IMR-90 (cell line): ENCODE measurements around the gene MICAL2. TPM values are rescaled to one million over a fixed set of nuclear protein-coding genes. Genes with fewer than 3 reads are reported as not detected.

Experiments used
- ATAC-seq: fragments of 200-7000 bp; cut with Tn5 transposase; 2 replicates; pipeline ENCODE4 v1.9.1; 2020; ENCODE audit warnings: low read depth, mild to moderate bottlenecking, moderate library complexity
- BruUV-seq: library from RNA; stranded (reverse); fragments of 400-500 nt; replicated peaks from 2 replicates; lab custom pipeline; 2021; lab: Mats Ljungman, UMichigan
- CTCF ChIA-PET: fragments of 300-600 bp; formaldehyde crosslinking; extraction: SDS; loops from one replicate; lab custom pipeline; 2021; ENCODE audit warnings: antibody characterized with exemption; lab: Yijun Ruan, JAX
- POLR2A ChIA-PET: fragments of 300-600 bp; sonication (Branson Sonifier 250); formaldehyde crosslinking; loops from one replicate; lab custom pipeline; 2022; ENCODE audit warnings: antibody characterized with exemption; ENCODE audit not compliant: unreplicated experiment; lab: Charles Lee
- DNase-seq: peaks from one replicate; pipeline ENCODE4 v3.0.0; 2013
- H2AFZ ChIP-seq: replicated peaks from 2 replicates; pipeline ENCODE3; 2013; ENCODE audit warnings: low read length, mild to moderate bottlenecking; ENCODE audit not compliant: poor library complexity
- H2AK5ac ChIP-seq: 2 replicates; pipeline ENCODE4 v1.6.1; 2013; ENCODE audit warnings: low read depth, low read length, inconsistent platforms
- H2AK9ac ChIP-seq: replicated peaks from 2 replicates; pipeline ENCODE3; 2013; ENCODE audit warnings: mild to moderate bottlenecking, low read depth, low read length, moderate library complexity; ENCODE audit not compliant: poor library complexity
- H2BK120ac ChIP-seq: 2 replicates; pipeline ENCODE4 v1.6.1; 2013; ENCODE audit warnings: low read depth, low read length, inconsistent platforms
- H2BK15ac ChIP-seq: 3 replicates; pipeline ENCODE4 v1.6.1; 2013; ENCODE audit warnings: low read depth, low read length, inconsistent platforms
- H2BK20ac ChIP-seq: 2 replicates; pipeline ENCODE4 v1.6.1; 2013; ENCODE audit warnings: low read depth, mild to moderate bottlenecking, inconsistent platforms, low read length, moderate library complexity
- H2BK5ac ChIP-seq: 2 replicates; pipeline ENCODE4 v1.6.1; 2013; ENCODE audit warnings: mild to moderate bottlenecking, low read depth, low read length, inconsistent platforms; ENCODE audit not compliant: poor library complexity, severe bottlenecking
- H3K14ac ChIP-seq: replicated peaks from 2 replicates; pipeline ENCODE4 v1.6.1; 2013; ENCODE audit warnings: low read depth, low read length, inconsistent platforms
- H3K18ac ChIP-seq: 2 replicates; pipeline ENCODE4 v1.6.1; 2013; ENCODE audit warnings: low read depth, low read length, control low read depth
- H3K23ac ChIP-seq: 2 replicates; pipeline ENCODE4 v1.6.1; 2013; ENCODE audit warnings: low read depth, low read length, inconsistent platforms
- H3K27ac ChIP-seq: 2 replicates; pipeline ENCODE4 v1.5.1; 2013; ENCODE audit warnings: mild to moderate bottlenecking, control low read depth, low read length; ENCODE audit not compliant: insufficient read depth
- H3K27me3 ChIP-seq: 2 replicates; pipeline ENCODE4 v1.6.1; 2013; ENCODE audit warnings: low read length; ENCODE audit not compliant: control insufficient read depth, insufficient read depth
- H3K36me3 ChIP-seq: 2 replicates; pipeline ENCODE4 v1.6.1; 2013; ENCODE audit warnings: low read length, mixed read lengths; ENCODE audit not compliant: control insufficient read depth, insufficient read depth
- H3K4ac ChIP-seq: 2 replicates; pipeline ENCODE4 v1.6.1; 2013; ENCODE audit warnings: low read depth, low read length, inconsistent platforms
- H3K4me1 ChIP-seq: 2 replicates; pipeline ENCODE4 v1.6.1; 2013; ENCODE audit warnings: low read length, mixed read lengths; ENCODE audit not compliant: control insufficient read depth, insufficient read depth
- H3K4me2 ChIP-seq: 2 replicates; pipeline ENCODE4 v1.6.1; 2013; ENCODE audit warnings: low read depth, mild to moderate bottlenecking, control low read depth, low read length, moderate library complexity
- H3K4me3 ChIP-seq: 2 replicates; pipeline ENCODE4 v1.5.1; 2013; ENCODE audit warnings: low read depth, mild to moderate bottlenecking, control low read depth, low read length, moderate library complexity; ENCODE audit not compliant: insufficient read depth
- H3K56ac ChIP-seq: 2 replicates; pipeline ENCODE4 v1.6.1; 2013; ENCODE audit warnings: low read length, inconsistent platforms; ENCODE audit not compliant: insufficient read depth; ENCODE audit errors: extremely low read depth
- H3K79me1 ChIP-seq, 2 experiments: 2 replicates each; pipeline ENCODE4 v1.6.1; 2013; ENCODE audit warnings: low read length in 2 of 2, inconsistent platforms in 1 of 2, low read depth in 1 of 2
- H3K9ac ChIP-seq: 2 replicates; pipeline ENCODE4 v1.6.1; 2013; ENCODE audit warnings: low read depth, low read length, control low read depth
- H3K9me1 ChIP-seq: 2 replicates; pipeline ENCODE4 v1.6.1; 2013; ENCODE audit warnings: low read length, inconsistent platforms; ENCODE audit not compliant: insufficient read depth
- H3K9me3 ChIP-seq: 2 replicates; pipeline ENCODE4 v1.6.1; 2013; ENCODE audit warnings: low read length; ENCODE audit not compliant: control insufficient read depth, insufficient read depth
- H4K20me1 ChIP-seq: 2 replicates; pipeline ENCODE4 v1.6.1; 2013; ENCODE audit warnings: low read length, inconsistent platforms; ENCODE audit not compliant: insufficient read depth
- H4K5ac ChIP-seq: 2 replicates; pipeline ENCODE4 v1.6.1; 2013; ENCODE audit warnings: mild to moderate bottlenecking, low read depth, low read length, control low read depth
- H4K8ac ChIP-seq, 2 experiments: 2 replicates each; pipeline ENCODE4 v1.6.1; 2013; ENCODE audit warnings: low read depth in 2 of 2, low read length in 2 of 2, control low read depth in 1 of 2, inconsistent platforms in 1 of 2
- H4K91ac ChIP-seq: 2 replicates; pipeline ENCODE4 v1.6.1; 2013; ENCODE audit warnings: low read depth, low read length, inconsistent platforms; ENCODE audit not compliant: insufficient read depth
- BHLHE40 ChIP-seq: fragments of 150-350 bp; IDR thresholded peaks from 2 replicates; pipeline ENCODE4 v1.6.1; 2016; ENCODE audit warnings: mild to moderate bottlenecking, low read depth, low read length
- CEBPB ChIP-seq: IDR thresholded peaks from 2 replicates; pipeline ENCODE4 v1.6.1; 2012; ENCODE audit warnings: low read depth, low read length, improper control_type of control experiment
- CTCF ChIP-seq: conservative IDR thresholded peaks from 2 replicates; pipeline ENCODE4 v1.5.1; 2012; ENCODE audit warnings: mild to moderate bottlenecking, low read depth, low read length, improper control_type of control experiment
- ELK1 ChIP-seq: fragments of 150-350 bp; IDR thresholded peaks from 2 replicates; pipeline ENCODE4 v1.6.1; 2016; ENCODE audit warnings: low read depth, mild to moderate bottlenecking, low read length, moderate library complexity, borderline replicate concordance
- FOS ChIP-seq: fragments of 150-350 bp; IDR thresholded peaks from 2 replicates; pipeline ENCODE4 v1.6.1; 2016; ENCODE audit warnings: low read depth, low read length
- MAFK ChIP-seq: IDR thresholded peaks from 2 replicates; pipeline ENCODE4 v1.6.1; 2012; ENCODE audit warnings: low read depth, low read length, improper control_type of control experiment
- MAZ ChIP-seq: IDR thresholded peaks from 2 replicates; pipeline ENCODE4 v1.6.1; 2012; ENCODE audit warnings: low read depth, mild to moderate bottlenecking, low read length, improper control_type of control experiment, moderate library complexity, borderline replicate concordance
- MXI1 ChIP-seq: IDR thresholded peaks from 2 replicates; pipeline ENCODE4 v1.6.1; 2012; ENCODE audit warnings: low read depth, mild to moderate bottlenecking, low read length, moderate library complexity, borderline replicate concordance
- POLR2A ChIP-seq: IDR thresholded peaks from 2 replicates; pipeline ENCODE4 v1.6.1; 2012; ENCODE audit warnings: mild to moderate bottlenecking, low read depth, low read length
- RAD21 ChIP-seq: IDR thresholded peaks from 2 replicates; pipeline ENCODE4 v1.6.1; 2012; ENCODE audit warnings: low read length, improper control_type of control experiment
- SMC3 ChIP-seq: fragments of 150-350 bp; IDR thresholded peaks from 2 replicates; pipeline ENCODE4 v1.6.1; 2016; ENCODE audit warnings: low read depth, mild to moderate bottlenecking, antibody characterized with exemption, low read length, moderate library complexity
- USF2 ChIP-seq: fragments of 150-350 bp; IDR thresholded peaks from 2 replicates; pipeline ENCODE4 v1.6.1; 2017; ENCODE audit warnings: mild to moderate bottlenecking, antibody characterized with exemption, low read length, low read depth
- WGBS, 2 experiments: methylation state at CpG; one replicate each; pipeline versions ENCODE4 v1.1.5 to v1.1.7; 2013; ENCODE audit warnings: missing lambda C conversion rate in 2 of 2; ENCODE audit not compliant: insufficient read length in 1 of 2; ENCODE audit errors: extremely low coverage in 2 of 2; 5-methylcytosine and 5-hydroxymethylcytosine counted together
- dilution Hi-C: fragments of 300-500 bp; cut with HindIII; formaldehyde crosslinking; loops from one replicate; pipeline ENCODE4 v1.14.3; 2018; ENCODE audit warnings: low sequenced_read_pairs; ENCODE audit not compliant: unreplicated experiment
- in situ Hi-C: fragments of 300-500 bp; cut with MboI; formaldehyde crosslinking; loops from 3 replicates; pipeline ENCODE4 v1.14.3; 2019; ENCODE audit warnings: low sequenced_read_pairs, inconsistent platforms, mixed read lengths
- intact Hi-C: fragments of 100-400 bp; cut with micrococcal nuclease; formaldehyde crosslinking; loops from 2 replicates; pipeline ENCODE4 v1.10.0; 2022
- polyA plus RNA-seq, 3 experiments: library from polyadenylated mRNA; depleted of rRNA; stranded (reverse); fragments of >200 nt; gene quantifications; 2 replicates each; pipeline ENCODE4 v1.2.3, GENCODE V29; 2012; ENCODE audit warnings: low replicate concordance in 1 of 3
- total RNA-seq: library from RNA; depleted of rRNA; stranded (reverse); fragments of >200 nt; gene quantifications from 2 replicates; pipeline ENCODE4 v1.2.3, GENCODE V29; 2012

The MICAL2 gene
- total and polyA plus RNA-seq, 2 of the 4 experiments (the other 2 are of a cell fraction) = 170 to 336 TPM

GRCh38 chr11:12200279-12200990 is 90.0 kb downstream of the MICAL2 start:
- peaks cover 35% of the 10 kb centered on the region for H3K4me1 ChIP-seq
- peak overlapping the region; percentile 96 for H3K4ac ChIP-seq
- intact Hi-C loops = loop anchor here (2.0 kb wide), 1 partner anchor 18 kb away; no protein-coding TSS in a partner anchor
- H4K91ac ChIP-seq = peak overlapping the region; percentile 91
- peak overlapping the region; percentile 85 for H3K23ac ChIP-seq
- WGBS, 2 experiments = 47% methylated on average over 3 of the region's 14 CpGs; no CpG with 5 or more reads in 1 of the 2 experiments
- H2AFZ ChIP-seq = peak overlapping the region; percentile 39
- peak overlapping the region; percentile 93 for H2AK9ac ChIP-seq
- H3K14ac ChIP-seq = peak overlapping the region; percentile 98
- H3K4me3 ChIP-seq = no peak overlapping the region
- peak; percentile 83 for DNase-seq
- peak overlapping the region; percentile 91 for H2BK120ac ChIP-seq
- peak overlapping the region; percentile 79 for H3K56ac ChIP-seq
- in situ Hi-C loops = no loop called here
- CTCF ChIA-PET = interaction anchor here (1.0 kb wide), 1 partner anchor 43 kb away, joined by 4 read pairs; no protein-coding TSS in a partner anchor
- peaks cover 37 to 85% of the 10 kb centered on the region in 2 experiments for H3K79me1 ChIP-seq
- TF ChIP-seq CTCF (no peak), CEBPB (no peak), ELK1 (no peak), MAFK (no peak), FOS (no peak), SMC3 (no peak), RAD21 (peak; percentile 6; the same call in 1 of the 2 replicates), USF2 (peak; percentile 89), POLR2A (no peak), MXI1 (no peak), BHLHE40 (peak; percentile 91), MAZ (peak; percentile 15; the same call in 1 of the 2 replicates)
- H3K27ac ChIP-seq = peak overlapping the region; percentile 87
- peak overlapping the region; percentile 74 for H3K18ac ChIP-seq
- H3K9ac ChIP-seq = peak overlapping the region; percentile 35; the same call in 1 of the 2 replicates
- peaks cover 3% of the 10 kb centered on the region; the same call in 1 of the 2 replicates for H4K20me1 ChIP-seq
- peak overlapping the region; percentile 64 to 90 for H4K8ac ChIP-seq
- no peaks in the 10 kb centered on the region for H3K27me3 ChIP-seq
- peak overlapping the region; percentile 35; the same call in 1 of the 2 replicates for H3K4me2 ChIP-seq
- peaks cover 40% of the 10 kb centered on the region for H3K9me1 ChIP-seq
- POLR2A ChIA-PET = interaction anchor here (0.6 kb wide), 1 partner anchor 29 kb away, joined by 4 read pairs; no protein-coding TSS in a partner anchor
- peak overlapping the region; percentile 98 for H2BK5ac ChIP-seq
- H2BK20ac ChIP-seq = peak overlapping the region; percentile 97
- H3K36me3 ChIP-seq = peaks cover 18% of the 10 kb centered on the region
- dilution Hi-C loops = no loop called here
- H3K9me3 ChIP-seq = no peaks in the 10 kb centered on the region
- H2AK5ac ChIP-seq = peak overlapping the region; percentile 96
- peak; percentile 43 for ATAC-seq
- H2BK15ac ChIP-seq = peak overlapping the region; percentile 68
- BruUV-seq = no TSS peak
- peak overlapping the region; percentile 50 for H4K5ac ChIP-seq
